SHP77 treated with DMSO at 0.1 percent for 48 hours (cell line): ENCODE measurements around the gene WDR4.
A peak's percentile ranks its signal among the peaks of the same experiment; 100 is the strongest.
"Not testable (repeated sequence)": the region's sequence is repeated elsewhere in the genome, so short reads cannot be mapped to it uniquely, and the experiment has no call there.

Experiments
- DNase-seq: peaks from one replicate; lab custom pipeline; 2025; lab: John Stamatoyannopoulos, UW

The WDR4 gene

GRCh38 chr21:42878993-42879787 is at the start of gene WDR4:
Gene WDR4, minus strand, starts transcription at chr21:42879539. Its CDS starts 44 bp downstream, at chr21:42879495.
- DNase-seq, result peak; percentile 81

GRCh38 chr21:42927474-42928200 is 48.3 kb upstream of the WDR4 start:
- DNase-seq, result not testable (repeated sequence)

- no peak for DNase-seq
Observed at GRCh38 chr21:42925114-42925926, 46.0 kb upstream of the WDR4 start, which contains the start of gene ERVH48-1. Gene ERVH48-1, minus strand, starts transcription at chr21:42925630. Its CDS starts 6,624 bp downstream, at chr21:42919006.

GRCh38 chr21:42924433-42924751 is 45.1 kb upstream of the WDR4 start:
- DNase-seq, result no peak

- peak; percentile 89 for DNase-seq
Observed at GRCh38 chr21:42923553-42924432, 44.5 kb upstream of the WDR4 start.

- no peak for DNase-seq
Observed at GRCh38 chr21:42922918-42923317, 43.6 kb upstream of the WDR4 start.

- DNase-seq, result no peak
Observed at GRCh38 chr21:42921927-42922326, 42.6 kb upstream of the WDR4 start.

GRCh38 chr21:42918291-42918690 is 39.0 kb upstream of the WDR4 start:
- DNase-seq, result no peak

- DNase-seq, result no peak
Observed at GRCh38 chr21:42913476-42913875, 34.1 kb upstream of the WDR4 start.

GRCh38 chr21:42911920-42912319 is 32.6 kb upstream of the WDR4 start:
- DNase-seq, result not testable (repeated sequence)

- DNase-seq, result not testable (repeated sequence)
Observed at GRCh38 chr21:42908484-42908883, 29.1 kb upstream of the WDR4 start.

- DNase-seq, result no peak
Observed at GRCh38 chr21:42906233-42906632, 26.9 kb upstream of the WDR4 start.

- no peak for DNase-seq
Observed at GRCh38 chr21:42905195-42905594, 25.9 kb upstream of the WDR4 start.

- DNase-seq, result no peak
Observed at GRCh38 chr21:42903817-42904216, 24.5 kb upstream of the WDR4 start.

- no peak for DNase-seq
Observed at GRCh38 chr21:42900446-42900845, 21.1 kb upstream of the WDR4 start.

- DNase-seq, result peak; percentile 93
Observed at GRCh38 chr21:42892931-42893755, 13.8 kb upstream of the WDR4 start, which contains the start of gene NDUFV3. Gene NDUFV3, plus strand, starts transcription at chr21:42893309. Its CDS starts 25 bp downstream, at chr21:42893334.

- DNase-seq, result peak; percentile 63
Observed at GRCh38 chr21:42892582-42892930, 13.2 kb upstream of the WDR4 start.

GRCh38 chr21:42887326-42887725 is 8.0 kb upstream of the WDR4 start:
- DNase-seq, result no peak

GRCh38 chr21:42883921-42884320 is 4.6 kb upstream of the WDR4 start:
- DNase-seq, result no peak

- no peak for DNase-seq
Observed at GRCh38 chr21:42880352-42880751, 1.0 kb upstream of the WDR4 start.

- no peak for DNase-seq
Observed at GRCh38 chr21:42878678-42878992, 704 bp downstream of the WDR4 start.
